H1 (cell line): ENCODE data around the gene CEACAM7. TPM values are rescaled to one million over a fixed set of nuclear protein-coding genes. Genes with fewer than 3 reads are reported as not detected.

Source experiments
- TAF1 ChIP-seq: IDR thresholded peaks from 2 replicates; pipeline ENCODE4 v1.6.1; 2011; ENCODE audit warnings: mild to moderate bottlenecking, low read depth, low read length
- polyA plus RNA-seq, 7 experiments: library from polyadenylated mRNA; depleted of rRNA in 3 of 7; stranded (reverse) in 5 of 7; unstranded in 2 of 7; fragments of >200 nt in 5 of 7; fragments of 200-250 nt in 2 of 7; gene quantifications; 1 replicate in 5 of 7; 2 replicates in 1 of 7; 4 replicates in 1 of 7; pipeline versions ENCODE4 v1.2.1 to v1.2.3, GENCODE V29; 2011 to 2013; ENCODE audit warnings: missing spikeins in 2 of 7, mixed read lengths in 2 of 7
- total RNA-seq: library from RNA; stranded (reverse); fragmentation: NEBNext Ultra II Directional; extraction: Animal tissue kit (Norgen Biotek cat#: 25700); gene quantifications from 2 replicates; pipeline ENCODE4 v1.2.1, GENCODE V29; 2021

The CEACAM7 gene
- total and polyA plus RNA-seq, 2 of the 8 experiments (the other 6 are each of a cell fraction or from before 2014, with no cell fraction given), result not detected

- TF ChIP-seq TAF1, result no peak
Measured at GRCh38 chr19:41689993-41690800, 2.1 kb upstream of the CEACAM7 start (continued).
